IPS-11a (cell line): Measurements from ENCODE around the gene GRM7.

ENCODE experiments used
- H3K4me3 ChIP-seq: one replicate; pipeline ENCODE4 v1.5.1; 2013; ENCODE audit warnings: low read depth, low read length, control low read depth

Gene GRM7

DNA sequence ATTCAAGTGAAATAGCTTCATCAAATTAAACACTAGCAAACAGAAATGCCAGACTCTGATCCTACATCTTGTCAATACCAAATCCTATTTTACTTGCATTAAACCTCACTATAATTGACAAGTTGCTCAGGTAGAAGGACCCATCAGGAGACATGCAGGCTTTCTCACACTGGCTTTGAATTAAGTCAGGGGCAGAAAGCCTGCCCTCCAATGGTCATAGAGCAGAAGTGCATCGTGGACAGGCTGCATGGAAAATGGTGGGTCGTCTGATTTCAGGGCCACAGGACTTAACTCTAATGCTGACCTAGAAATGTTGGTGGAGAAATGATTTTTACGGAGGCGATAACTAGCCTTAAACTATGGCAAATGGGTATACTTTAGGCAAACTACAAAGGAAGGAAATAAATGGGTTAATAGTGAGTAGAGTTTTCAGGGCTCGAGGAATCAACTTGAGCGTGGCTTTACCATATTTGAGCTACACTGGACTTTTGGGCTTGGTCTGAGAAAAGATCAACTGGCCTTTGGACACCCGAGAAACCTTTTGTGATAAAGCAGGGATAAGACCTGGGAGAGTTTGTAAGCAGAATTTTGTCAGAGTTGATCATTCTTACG is 283.9 kb downstream of the GRM7 start:
- no peak overlapping the region for H3K4me3 ChIP-seq

DNA sequence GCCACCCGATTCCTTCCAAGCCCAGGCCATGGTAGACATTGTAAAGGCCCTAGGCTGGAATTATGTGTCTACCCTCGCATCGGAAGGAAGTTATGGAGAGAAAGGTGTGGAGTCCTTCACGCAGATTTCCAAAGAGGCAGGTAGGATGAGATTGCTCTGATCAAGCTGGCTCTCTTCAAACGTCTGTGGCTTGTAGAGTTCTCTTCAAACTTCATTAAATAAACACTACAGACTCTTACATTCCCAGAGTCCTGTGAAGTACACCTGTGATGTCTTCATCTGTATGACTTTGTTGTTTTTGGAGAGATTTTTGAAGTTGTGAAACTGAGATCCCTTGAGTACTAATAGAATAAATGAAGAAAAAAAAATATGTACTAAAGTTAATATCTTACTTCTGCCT is 285.6 kb downstream of the GRM7 start:
- H3K4me3 ChIP-seq = no peak overlapping the region

- no peak overlapping the region for H3K4me3 ChIP-seq
Measured at GRCh38 chr3:7158516-7158915, 297.6 kb downstream of the GRM7 start.

DNA sequence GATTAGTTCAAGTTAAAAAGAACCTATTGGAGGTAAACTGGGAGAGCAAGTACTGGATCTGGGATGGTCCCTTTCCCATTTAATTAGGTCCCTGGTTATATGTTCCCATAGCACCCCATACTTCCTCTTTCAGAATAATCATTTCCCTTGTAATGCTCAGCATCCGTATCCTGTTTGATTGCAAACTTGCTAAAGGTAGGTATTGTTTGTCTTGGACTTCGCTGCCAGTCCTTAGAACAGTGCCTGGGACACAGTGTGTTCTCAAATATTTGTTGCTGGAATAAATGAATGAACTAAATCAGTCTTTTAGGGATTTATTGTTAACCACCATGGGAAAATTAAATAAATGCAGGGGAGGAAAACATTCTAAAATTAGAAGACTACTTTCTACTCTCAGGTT is 299.8 kb downstream of the GRM7 start:
- H3K4me3 ChIP-seq = no peak overlapping the region

DNA sequence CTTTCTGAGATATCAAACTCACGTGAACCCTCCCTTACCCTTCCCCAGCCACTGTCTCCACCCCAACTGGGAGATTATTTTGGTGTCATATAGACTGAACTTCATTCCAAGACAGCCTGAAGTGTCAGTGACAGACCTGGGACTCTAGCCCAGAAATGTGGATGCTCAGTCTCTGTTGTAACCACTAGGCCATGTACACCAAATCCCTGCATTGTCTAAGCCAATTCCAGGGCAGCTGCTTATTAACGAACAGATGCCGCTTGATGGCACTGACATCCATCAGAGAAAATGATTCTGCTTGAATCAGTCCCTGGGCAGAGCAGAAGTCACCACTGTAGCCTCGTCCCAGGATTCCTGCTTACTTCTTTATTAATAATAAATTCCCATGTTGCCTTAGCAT is 305.5 kb downstream of the GRM7 start:
- no peak overlapping the region for H3K4me3 ChIP-seq

- H3K4me3 ChIP-seq = no peak overlapping the region
Measured at GRCh38 chr3:7171493-7171892, 310.6 kb downstream of the GRM7 start.

- H3K4me3 ChIP-seq = no peak overlapping the region
Measured at GRCh38 chr3:7172996-7173395, 312.1 kb downstream of the GRM7 start.

- no peak overlapping the region for H3K4me3 ChIP-seq
Measured at GRCh38 chr3:7188551-7188950, 327.6 kb downstream of the GRM7 start.

GRCh38 chr3:7190095-7190494 is 329.2 kb downstream of the GRM7 start:
- no peak overlapping the region for H3K4me3 ChIP-seq

GRCh38 chr3:7193269-7193668 is 332.4 kb downstream of the GRM7 start:
- no peak overlapping the region for H3K4me3 ChIP-seq

GRCh38 chr3:7194071-7194835 is 333.3 kb downstream of the GRM7 start:
- no peak overlapping the region for H3K4me3 ChIP-seq

- H3K4me3 ChIP-seq = no peak overlapping the region
Measured at GRCh38 chr3:7195934-7196333, 335.0 kb downstream of the GRM7 start.

- no peak overlapping the region for H3K4me3 ChIP-seq
Measured at GRCh38 chr3:7201784-7202183, 340.9 kb downstream of the GRM7 start.

DNA sequence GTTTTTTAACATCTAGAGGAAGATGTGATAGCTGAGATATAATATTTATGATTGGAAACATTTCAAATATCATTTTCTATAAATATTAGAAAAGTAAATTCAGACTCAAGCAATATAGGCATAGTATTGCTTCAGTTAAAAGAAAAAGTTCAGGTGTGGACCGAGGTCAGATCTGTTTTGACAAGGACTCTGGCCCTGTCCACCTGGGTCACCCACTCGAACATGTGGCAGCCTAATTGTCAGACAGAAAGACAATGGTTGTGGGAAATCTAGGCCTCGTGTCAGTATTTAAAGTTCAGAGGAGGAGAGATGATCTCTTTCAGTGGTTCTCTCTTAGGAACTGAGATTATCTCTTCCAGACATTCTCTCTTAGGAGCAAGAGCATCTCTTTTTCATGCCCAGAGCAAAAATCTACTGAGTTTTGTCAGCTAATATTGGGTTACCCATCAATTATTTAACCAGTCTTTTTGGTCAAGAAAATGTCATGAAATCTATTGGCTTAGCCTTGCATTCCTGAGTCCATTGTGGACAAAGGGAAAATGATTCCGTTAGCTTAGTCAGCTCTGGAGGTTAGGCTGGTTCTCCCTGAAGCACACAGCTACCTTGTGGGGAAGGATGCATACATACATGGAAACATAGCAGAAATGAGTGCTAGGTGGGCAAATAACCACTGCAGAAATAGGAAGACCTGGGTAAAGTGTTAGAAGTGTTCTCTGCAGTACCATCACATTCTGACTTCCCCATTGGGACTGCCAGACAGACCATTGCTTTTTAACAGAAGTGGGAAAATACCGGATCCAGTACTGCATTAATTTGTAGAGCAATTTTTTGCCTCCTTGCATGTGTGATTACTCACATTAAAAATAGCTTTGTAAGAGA is 343.3 kb downstream of the GRM7 start:
- H3K4me3 ChIP-seq = no peak overlapping the region

DNA sequence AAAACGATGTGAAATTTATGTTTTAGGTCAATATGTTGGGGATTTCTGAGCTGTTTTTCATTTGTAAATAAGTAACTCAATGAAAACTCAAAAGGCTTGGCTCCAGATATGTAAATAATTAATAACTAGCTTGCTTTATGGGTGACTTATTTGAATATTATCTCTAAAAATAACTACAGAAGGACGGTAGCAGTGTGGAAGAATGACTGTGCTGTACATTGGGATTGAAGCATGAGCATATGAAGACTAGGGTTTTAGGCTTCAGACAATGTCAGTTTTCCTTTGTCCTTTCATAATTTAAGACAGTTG is 343.9 kb downstream of the GRM7 start:
- H3K4me3 ChIP-seq = no peak overlapping the region

GRCh38 chr3:7205535-7205934 is 344.6 kb downstream of the GRM7 start:
- H3K4me3 ChIP-seq = no peak overlapping the region

GRCh38 chr3:7205962-7206361 is 345.0 kb downstream of the GRM7 start:
- H3K4me3 ChIP-seq = no peak overlapping the region

DNA sequence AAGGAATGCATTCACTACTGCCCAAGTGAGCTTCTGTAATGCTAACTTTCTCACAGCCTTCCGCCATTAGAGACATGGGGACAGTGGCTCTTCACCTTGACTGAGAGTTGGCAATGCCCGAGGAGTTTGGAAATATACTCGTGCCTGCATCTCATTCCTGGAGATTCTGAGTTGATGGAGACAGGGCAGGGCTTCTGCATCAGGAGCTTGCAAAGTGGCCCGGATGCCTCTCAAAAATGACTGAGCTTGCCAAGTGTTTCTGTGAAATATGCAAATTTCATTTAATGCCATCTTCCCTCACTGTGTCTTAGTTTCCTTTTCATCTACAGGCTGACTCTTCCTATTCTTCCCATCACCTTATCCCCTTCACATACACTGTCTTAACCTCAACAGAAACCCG is 346.2 kb downstream of the GRM7 start:
- no peak overlapping the region for H3K4me3 ChIP-seq

DNA sequence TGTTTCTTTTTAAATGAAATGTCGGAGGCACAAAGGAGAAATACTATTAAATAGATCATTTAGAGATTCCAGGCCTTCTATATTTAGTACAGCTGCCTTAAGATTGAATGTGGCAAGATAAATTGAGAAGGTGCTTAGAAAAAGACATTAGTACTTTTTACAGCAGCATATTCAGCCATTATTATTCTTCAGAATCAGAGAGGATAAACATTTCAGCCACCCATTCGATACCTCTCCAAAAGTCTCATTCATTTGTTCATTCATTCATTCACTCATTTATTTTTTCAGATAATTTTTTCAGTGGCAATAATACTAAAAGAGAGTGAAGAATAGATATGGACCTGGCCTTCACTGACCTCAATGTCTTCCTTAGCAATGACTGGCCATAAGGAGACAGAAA is 347.0 kb downstream of the GRM7 start:
- H3K4me3 ChIP-seq = no peak overlapping the region

DNA sequence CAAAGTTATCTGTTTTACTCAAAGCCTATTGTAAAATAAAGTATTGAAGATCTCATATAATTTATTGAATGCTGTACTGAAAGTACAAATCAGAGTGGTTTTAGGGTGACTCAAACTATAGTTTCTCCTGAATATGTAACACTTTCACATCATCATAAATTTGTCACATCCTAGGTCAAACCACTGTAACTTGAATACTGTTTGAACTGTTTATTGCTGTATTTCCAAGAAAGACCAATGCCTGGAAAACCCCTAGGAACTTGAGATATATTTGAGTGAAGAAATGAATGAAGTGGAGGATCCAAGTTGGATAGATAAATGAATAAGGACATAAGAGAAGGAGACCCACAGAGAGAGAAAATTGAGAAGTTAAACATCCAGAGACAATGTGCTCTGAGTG is 348.2 kb downstream of the GRM7 start:
- H3K4me3 ChIP-seq = no peak overlapping the region

DNA sequence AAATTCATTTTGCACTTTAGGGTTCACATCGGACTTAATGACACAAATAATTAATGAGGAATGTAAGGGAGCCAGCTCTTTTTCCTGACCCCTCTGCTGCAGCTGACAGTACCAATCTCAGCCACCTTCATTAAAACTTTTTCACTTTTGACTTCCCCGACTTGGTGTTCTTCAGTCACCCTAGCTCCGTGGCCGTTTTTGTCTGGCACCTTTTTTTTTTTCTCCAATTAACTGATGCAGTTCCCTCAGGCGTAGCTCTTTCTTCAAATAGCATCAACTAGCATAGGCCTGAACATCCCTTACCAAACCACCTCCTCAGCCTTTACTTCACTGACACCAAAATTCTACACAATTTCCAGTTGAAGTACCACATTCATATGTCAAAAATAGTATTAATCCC is 350.8 kb downstream of the GRM7 start:
- H3K4me3 ChIP-seq = no peak overlapping the region

DNA sequence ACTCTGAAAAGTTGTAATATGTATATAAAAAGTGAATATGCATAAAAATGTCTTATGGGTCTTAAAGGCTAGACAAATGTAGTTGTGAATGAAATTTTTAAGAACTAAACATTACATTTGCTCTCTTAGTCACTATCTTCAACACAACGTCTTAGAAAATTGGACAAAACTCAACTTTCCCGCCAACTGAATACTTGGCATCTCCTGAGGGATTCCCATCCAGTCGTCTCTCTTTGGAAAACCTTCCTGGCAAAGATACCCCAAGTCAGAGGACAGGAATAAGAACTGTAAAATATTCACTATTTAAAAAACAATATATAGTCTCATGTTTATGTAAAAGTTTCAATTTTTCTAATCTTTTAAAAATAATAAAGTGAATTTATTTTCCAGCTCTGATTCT is 354.8 kb downstream of the GRM7 start:
- no peak overlapping the region for H3K4me3 ChIP-seq
